Eye (tissue), 1 donor: Measurements from ENCODE around the gene RHOJ.

Source experiments
- DNase-seq: peaks from one replicate; pipeline ENCODE4 v3.0.0-alpha.2; 2015

RHOJ gene

DNA sequence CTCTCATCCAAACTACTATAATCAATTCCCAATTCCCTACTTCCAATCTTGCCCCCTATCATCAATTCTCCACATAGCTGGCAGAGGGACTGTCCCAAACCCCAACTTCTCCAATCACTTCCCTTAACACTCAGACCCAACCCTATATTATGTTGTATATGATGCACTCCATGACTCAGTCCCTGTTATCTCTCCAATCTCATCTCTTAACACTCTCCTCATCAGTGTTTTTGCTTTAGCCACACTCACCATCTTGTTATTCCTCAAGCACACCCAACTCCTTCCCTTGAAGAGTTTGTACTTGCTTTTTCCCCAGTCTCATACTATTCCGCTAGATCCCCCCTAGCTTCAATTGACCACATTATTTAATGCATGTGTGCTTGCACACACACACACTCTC, 4.9 kb downstream of the RHOJ start:
- DNase-seq = no peak

DNA sequence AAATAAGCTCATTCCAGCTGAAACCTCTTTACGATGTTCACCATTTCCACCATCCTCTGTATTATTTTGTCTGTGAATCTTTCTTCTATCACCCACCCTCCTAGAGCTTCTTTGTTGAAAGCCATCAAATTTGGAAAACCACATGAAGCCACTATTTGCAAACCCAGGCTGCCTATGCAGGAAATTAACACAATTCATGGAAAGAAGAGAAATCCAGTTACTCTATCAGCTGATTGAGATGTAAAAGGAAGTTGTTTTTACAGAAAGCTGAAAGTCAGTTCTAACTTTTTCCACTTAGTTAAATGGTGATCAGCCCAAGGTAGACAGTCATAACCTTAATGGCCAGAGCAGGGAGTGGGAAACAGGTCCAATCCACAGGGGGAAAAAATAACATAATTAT, 6.6 kb downstream of the RHOJ start:
- no peak for DNase-seq

DNA sequence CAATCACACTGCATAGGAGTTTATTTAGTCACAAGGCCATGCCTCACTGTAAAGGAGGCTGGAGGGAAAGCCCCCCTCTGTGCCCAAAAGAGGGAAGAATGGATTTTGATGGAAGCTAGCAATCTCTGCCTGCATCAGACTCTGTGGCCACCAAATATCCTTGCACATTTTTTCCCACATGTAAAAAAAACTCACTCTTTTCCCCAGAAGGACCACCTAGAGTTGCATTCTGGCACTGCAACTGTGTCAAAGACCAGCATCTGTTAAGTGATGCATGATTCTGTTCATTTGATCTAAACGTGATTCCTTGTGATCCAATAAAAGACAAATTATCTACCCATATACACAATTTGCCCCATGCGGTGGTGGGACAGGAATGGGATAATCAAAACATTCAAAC, 8.0 kb downstream of the RHOJ start:
- no peak for DNase-seq

DNA sequence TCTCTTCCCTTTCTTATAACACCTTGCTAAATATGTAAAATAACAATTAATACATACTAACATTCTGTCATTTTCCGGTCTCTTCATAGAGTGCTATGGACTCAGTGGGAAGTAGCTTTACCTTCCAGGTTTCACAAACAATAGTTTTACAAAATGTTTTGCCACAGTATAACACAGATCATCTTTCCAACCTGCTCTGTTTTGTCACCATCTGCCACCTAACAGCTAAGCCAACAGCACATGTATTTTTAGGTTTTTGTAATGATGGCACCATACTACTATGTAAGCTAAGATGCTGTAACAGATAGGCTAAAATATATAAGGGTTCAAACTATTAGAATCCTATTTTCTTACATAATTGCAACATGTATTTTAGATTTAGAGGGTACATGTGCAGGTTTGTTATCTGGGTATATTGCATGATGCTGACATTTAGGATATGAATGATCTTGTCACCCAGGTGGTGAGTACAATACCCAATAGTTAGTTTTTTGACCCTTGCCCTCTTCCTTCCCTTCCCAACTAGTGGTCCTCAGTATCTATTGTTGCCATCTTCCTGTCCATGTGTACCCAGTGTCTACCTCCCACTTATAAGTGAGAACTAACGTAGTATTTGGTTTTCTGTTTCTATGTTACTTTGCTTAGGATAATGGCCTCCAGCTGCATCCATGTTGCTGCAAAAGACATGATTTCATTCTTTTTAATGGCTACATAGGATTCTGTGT, 8.7 kb downstream of the RHOJ start:
- no peak for DNase-seq

DNA sequence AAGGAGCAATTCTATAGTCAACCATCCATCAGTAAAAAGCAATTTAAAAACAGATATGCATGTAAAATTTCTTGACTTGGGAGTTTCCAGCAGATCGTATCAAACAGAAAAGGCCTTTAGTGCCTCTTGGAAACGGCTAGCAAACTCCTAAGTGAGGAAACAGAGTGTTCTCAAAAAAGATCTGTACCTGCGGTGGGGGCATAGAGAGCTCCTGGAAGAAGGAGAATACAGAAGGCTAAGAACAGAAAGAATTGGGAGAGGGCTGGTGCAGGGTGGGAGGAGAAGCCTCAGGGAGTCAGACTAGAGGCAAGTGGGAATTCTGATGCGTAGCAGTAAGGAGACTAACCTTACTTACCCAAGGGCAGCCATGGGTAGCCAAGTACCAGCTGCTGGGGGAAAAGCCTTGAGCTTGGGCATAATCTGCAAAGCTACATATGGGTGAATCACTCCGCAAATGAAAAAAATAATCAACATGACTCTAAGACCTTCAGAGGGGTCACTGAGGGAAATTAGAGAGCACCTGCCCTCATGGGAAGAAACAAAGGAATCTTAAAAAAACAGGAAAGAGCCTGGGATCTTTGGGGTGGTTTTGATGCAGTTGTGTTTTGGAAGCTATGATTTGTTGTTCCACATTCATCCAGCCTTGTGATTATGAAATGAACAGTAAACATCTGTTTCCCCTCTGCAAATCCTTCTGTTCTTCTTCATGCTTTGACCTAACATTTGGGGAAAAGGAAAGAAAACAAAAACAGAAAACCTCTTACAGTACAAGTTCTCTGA, 10.4 kb downstream of the RHOJ start:
- no peak for DNase-seq

DNA sequence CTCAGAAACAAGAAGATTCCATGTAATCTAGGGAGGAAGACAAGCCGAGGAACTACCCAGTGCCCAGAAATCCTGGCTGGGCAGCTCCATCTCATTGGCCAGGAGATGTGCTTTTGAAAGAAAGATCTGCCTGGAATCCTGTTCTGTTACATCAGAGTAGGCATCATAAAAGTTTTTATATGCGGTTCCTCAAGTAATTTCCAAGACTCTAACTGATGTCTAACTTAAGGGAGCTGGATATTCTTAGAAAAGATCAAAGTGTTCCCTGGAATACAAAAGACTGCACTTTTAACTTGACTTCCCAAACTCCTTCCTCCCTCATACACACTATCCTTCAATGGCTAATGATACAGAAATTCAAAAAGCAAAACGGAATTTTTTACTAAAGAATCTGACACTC, 16.3 kb downstream of the RHOJ start:
- no peak for DNase-seq

DNA sequence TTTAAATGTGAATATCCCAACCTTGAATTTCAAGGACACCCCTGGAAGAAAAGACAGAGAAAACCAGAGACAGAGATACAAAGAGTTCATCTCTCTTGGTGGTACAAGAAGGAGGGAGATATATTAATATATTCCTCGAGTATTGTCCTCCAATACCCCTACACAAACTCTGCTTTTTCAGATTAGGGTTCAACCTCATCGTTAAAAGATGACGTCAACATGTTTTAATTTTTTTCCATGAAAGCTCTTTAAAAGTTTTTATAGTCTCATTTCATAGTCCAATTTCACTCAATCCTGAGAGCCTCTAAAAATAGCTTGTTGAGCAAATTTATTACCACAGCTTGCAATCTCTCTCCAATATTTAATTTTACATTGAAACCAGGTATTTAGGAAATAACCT, 19.4 kb downstream of the RHOJ start:
- DNase-seq = no peak

DNA sequence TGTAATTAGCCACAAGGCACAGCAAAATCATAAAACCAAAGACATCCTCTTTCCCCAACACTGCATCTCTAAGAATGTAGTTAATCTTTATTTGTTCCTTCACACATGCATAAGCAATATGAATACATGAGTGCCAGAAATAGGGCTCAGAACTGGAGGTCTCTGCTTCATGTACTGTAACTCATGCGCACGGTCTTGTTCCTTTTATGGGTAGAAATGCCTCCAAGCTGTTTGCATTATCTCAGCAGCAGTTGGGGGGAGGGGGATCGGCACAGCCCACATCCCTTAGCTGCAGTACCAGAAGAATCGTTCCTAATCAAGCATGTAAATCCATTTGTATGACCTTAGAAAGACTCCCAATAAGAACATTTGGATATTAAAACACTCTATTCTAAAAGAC, 20.0 kb downstream of the RHOJ start:
- peak; percentile 87 for DNase-seq

DNA sequence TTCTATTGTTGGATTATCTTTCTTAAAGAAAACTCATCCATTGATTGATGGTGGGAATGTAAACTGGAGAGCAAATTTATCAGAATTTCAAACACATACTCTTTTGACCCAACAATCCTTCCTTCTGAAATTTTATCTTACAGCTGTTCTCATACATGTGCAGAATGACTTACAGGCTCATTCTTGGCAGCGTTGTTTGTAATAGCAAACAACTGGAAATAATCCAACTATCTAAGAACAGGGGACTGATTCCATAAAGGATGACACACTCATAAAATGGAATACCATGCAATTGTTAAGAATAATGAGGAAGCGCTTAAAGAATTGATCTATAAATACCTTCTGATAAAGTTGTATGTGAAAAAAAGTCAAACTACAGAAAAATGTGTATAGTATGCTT, 24.0 kb downstream of the RHOJ start:
- DNase-seq = no peak

DNA sequence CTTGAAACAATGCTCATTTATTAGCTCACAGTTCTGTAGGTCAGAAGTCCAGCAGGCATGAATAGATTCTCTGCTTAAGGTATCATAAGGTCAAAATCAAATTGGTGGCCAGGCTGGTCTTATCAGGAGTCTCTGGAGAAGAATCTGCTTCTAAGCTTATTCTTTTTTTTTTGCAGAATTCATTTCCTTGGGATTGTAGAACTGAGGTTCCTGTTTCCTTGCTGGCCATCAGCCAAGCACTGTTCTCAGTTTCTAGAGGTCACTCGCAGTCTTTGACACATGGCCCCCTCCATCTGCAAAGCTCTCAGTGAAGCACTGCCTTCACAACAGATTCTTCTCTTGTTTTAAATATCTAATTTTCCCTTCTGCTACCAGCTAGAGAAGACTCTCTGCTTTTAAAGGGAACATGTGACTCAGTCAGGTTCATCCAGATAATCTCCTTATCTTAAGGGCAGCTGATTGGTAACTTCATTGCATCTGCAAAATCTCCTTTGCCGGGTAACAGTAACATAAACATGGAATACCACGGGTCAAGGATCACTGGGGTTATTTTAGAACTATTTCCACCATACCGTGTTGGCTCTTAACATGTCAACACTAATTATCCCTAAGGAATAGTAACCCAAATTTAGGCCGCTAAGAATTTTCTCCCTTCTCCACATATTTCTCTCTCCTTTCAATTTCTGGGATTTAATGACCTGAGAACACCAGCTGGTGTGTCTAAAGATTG, 25.3 kb downstream of the RHOJ start:
- DNase-seq = no peak

DNA sequence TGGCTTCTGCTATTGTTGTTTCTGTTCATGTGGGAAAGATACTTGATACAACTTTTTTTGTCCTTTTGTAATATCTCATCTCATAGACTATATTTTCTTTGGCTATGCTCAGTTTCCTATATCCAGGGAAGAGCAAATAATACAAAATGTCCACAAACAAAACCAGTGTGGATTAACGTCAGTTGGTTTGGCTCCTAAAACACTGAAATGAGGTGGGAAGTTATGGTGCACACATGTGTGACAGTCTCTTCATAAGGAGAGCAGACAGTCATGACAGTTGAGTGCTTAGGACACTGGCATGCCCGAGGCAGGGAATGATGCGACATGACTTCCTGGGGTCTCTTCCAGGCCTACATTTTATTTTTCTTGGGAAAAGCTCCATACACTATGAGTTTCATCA, 27.5 kb downstream of the RHOJ start:
- DNase-seq = no peak

DNA sequence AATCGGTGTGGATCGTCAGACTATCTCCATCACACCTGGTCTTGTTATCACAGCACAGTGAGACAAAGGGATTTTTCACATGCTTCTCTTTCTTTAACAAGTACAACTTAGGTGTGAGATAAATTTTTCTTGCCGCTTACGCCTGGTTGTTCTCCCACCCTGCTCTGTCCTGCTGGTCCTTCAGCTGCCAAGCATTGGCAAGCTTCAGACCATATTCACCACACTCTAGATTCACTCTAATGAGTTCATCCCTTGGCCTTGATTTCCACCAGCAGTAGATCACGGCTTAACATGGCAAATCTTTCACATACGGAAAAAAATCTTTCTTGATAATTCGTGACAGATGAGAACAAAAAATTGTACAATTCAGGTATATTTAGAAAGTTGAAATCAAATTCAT, 33.5 kb downstream of the RHOJ start:
- DNase-seq = no peak

DNA sequence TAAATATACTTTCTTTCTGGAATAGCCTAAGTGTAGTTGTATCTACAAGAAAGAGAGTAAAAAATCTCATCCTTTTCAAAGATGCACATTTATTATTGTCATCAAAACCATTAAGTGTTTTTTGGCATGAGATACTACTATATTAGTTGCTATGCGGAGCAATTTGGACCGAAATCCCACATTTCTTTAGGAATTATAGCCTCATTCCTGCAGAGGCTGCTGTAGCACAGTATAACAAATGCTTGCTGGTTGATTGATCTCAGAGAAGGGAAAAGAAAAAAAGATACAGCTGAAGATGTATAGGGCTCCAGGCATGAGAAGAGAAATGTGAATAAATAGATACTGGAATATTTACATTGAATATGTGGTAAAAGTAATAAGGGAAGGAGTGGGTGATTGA, 36.0 kb downstream of the RHOJ start:
- no peak for DNase-seq

DNA sequence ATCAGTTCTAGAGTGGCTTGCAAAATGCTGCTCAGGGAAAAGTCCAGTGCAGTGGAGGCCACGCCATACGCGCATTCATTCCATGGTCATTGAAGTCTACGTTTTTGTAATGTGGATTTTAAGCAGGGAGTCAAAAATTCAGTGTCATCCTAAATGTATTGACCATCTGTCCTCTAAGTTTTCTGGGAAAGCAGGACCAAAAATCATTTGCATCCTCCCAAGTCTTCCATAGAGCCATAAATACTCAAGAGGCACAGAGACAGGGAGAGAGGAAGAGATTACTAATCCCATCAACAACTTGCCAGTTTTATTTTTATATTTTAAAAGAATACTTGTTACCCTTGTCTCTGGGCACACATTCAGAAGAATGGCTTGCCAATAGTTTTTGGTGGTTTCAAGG, 36.9 kb downstream of the RHOJ start:
- no peak for DNase-seq

DNA sequence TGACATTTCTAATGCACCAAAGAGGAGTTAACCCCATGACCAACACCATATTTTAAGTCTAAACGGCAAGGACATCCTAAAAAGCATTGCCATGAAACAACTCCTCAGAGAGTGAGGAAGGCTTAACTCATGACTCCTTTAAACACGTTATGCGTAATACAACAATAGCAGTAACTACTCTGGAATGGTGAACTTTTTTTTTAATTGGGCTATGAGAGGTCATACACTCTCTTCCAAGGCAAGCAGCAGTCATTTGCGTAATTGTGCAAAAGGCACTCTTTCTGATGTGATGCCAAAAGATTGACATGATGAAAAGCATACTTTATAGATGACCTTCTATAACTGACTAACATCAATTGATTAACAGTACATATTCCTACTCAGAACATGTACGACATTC, 39.4 kb downstream of the RHOJ start:
- no peak for DNase-seq

DNA sequence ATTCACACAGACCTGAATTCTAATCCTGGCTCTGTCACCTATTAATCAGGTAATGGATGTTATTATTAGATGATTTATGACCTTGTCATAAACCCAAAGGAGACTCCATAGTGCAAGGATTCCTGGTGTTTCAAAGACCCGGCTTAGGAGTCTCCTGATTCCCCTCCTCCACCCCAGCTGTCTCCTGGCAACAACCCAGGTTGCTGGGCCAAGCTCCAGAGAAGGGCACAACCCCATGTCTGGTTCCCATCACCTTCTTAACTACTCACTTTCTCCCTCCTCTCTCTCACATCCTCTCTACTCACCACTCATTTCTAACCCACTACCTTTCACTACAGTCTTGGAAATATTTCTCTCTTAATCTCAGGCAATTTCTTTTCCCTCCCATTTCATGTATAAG, 41.6 kb downstream of the RHOJ start:
- no peak for DNase-seq

DNA sequence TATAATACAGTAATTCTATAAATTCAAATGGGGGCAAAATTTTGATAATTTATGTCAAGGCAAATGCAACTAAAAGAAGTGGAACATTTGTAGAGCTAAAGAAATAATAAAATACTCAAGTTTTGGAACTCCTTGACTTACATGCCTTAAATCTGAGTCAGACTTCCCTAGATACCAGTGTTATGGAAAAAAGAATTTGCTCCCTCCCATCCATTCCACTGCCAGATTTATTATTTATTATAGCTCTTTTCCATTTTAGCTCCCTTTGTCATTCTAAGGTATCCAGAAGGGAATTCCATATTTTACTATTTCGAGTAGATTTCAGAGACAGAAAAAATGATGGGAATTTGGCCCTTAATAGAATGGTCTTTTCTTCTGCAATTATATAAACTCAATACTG, 44.0 kb downstream of the RHOJ start:
- no peak for DNase-seq

DNA sequence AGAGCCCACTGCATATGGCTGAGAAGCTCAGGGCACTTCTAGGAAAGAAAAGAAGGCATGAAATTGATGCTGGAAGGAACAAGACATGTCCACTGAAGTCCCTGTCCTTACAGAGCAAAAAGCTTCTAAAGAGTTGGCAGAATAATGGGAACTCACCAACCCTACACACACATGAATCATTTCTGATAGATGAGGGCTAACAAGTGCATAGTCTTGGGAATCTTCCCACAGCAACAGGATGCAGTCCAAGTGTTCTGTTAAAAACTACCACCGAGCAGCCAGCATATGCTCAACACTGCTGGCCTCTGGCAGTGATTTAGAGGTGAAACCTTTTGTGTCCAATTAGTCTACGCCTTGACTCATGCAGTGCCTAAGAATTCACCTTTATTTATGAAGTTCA, 44.8 kb downstream of the RHOJ start:
- DNase-seq = no peak

DNA sequence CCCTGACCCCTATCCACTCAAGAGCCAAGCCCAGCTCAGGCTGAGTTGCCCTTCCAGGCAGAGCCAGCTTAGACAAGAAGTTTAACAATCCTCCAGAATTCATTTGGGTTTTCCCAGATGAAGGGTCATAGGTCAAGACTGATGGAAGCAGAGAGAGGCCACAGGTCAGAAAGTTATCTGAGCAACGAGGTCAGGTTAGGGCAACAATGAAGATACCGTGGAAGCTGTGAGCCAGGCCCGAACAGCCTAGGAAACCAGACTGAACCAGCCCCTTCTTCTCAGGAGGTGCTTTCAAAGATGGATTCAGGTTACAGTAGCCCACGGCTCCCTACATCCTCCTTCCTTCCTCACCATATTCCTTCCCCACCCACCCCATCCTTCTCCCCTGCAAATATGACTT, 53.1 kb downstream of the RHOJ start:
- DNase-seq = no peak

DNA sequence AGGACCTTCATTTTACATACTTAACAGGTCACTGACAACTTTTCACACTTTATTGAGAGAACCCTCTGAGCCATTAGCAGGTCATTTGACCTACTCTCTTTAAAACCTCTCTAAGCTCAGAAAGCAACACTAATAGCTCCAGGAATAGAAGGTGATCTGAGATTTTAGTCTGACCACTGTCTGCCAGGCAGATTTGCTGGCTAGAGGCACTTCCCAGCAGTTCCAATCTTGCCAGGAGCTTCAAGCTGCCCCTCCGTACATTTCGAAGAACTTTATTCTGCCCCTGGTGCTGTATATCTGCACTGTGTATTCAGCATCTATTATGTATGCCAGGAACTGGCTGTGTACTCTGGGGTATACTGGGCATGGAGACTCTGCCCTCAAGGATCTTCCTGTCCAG, 58.2 kb downstream of the RHOJ start:
- DNase-seq = no peak

DNA sequence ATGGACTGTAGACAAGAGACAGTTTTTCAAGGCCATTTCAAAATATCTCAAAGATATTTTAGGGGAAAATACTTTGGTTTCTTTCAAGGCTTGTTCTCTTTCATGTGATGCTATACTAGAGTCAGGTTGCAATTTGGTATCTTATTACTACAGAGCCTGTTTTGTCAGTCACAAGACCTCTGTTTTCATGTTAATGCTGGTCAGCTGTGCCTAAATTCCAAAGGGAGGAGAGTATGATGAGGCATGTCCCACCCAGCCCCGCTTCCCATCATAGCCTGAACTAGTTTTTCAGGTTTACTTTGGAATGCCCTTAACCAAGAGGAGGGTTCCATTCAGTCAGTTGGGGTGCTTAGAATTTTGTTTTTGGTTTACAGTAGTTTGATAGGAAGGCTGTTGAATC, 61.9 kb downstream of the RHOJ start:
- DNase-seq = peak; percentile 18

DNA sequence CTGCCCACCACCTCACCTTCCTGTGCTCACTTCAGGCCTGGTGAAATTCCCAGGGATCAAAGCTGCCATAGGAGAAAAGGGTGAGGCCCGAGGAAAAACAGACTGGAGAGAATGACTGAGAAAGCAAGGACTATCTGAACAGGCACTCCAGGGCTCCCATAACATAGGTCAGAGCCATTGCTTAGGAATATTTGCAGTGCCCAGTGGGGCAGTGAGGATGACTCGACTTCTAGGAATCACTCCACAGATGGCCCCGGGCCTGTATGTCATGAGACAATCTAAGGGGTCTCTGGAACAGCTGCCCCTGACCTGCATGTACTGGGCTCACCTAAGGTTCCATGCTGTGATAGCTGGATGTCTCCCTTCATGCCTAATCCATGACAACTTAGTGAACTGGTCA, 62.9 kb downstream of the RHOJ start:
- no peak for DNase-seq

DNA sequence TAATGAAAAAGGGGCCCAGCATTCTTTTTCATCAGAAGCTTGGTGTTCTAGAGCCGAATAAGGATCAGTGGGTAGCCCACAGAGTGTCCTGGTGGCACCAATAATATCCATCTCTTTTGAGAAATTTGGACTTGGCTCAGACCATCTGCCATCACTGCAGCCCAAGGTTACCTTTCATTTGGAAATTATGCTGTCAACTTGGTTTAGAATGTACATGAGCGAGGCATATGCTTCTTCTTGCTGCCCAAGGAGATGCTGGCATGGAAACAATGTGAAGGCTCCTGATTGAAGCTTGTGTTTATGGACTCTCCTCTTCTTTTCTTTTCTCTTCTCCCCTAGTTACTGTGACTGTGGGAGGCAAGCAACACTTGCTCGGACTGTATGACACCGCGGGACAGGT, 64.5 kb downstream of the RHOJ start:
- DNase-seq = no peak

DNA sequence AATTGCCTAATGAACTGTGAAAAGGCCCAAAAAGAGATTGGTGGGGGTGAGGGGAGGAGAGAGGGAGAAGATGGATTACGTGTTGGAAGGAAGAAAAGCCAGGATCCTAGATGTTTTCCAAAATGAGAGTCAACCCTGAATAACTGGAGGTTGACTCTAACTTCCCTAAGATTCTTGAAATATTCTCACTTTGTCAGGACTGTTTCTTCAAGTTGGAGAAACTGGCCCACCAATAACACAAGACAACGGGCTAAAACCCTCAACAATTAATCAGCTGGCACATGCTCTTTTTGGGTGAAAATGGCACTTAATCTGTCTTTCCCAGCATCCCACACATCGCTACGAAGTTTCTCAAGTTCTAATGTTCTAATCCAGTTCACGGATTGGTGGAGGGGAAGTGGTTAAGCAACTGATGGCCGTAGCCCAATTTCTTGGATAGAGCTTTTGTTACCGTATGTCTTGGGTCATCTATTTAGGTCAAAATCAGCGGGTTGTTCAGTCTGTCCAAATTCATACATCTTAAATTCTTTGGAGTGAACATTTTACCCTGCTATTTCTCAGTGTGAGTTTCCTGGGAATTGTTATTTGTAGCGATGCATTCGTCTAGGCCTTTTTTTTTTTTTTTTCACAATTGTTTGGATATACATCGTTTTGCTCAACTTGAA, 65.5 kb downstream of the RHOJ start:
- no peak for DNase-seq
